ENCODE measurements around the gene GREM2. TPM values are rescaled to one million over a fixed set of nuclear protein-coding genes. Genes with fewer than 3 reads are reported as not detected.

GREM2 gene
- total and polyA plus RNA-seq, 9 of the 15 experiments (the other 6 are each of a cell fraction or from before 2014, with no cell fraction given): 0.01 to 0.07 (median 0.05) TPM; not detected in 5

DNA sequence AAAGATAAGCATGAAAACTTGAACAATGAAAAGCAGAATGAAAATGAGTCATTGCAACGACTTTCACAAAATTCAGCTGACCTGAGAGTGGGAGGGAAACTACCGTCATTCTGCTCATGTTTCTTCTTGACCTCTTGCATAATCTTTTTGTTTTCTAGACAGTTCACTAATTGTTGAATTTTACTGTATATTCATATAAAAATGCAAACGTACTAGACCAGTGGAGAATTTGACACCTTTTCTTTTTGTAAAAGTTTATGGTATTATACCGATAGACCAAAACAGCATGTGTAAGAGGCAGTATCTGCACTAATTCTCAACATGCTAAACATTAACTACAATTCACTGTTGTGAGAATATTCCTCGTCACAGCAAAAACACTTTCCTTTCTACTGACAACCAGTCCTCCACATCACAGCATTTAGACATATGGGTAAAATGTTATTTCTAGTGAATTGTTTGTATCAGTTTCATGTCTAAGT lies 137.8 kb downstream of the GREM2 start (continued):
- TF ChIP-seq ZNF444 (CRISPR knock-in tag; IDR thresholded peaks at IDR 0.05) (no peak), SMC3 (conservative IDR thresholded peaks at IDR 0.05; ENCODE audit: insufficient read depth, low read depth, low read length) (no peak), ZNF282 (CRISPR knock-in tag; IDR thresholded peaks at IDR 0.05) (no peak), NR2C2 (CRISPR knock-in tag; IDR thresholded peaks at IDR 0.05) (no peak), NR2C2 (tag; IDR thresholded peaks at IDR 0.05) (peak; percentile 44; the same call in 1 of the 2 replicates), RFX7 (CRISPR knock-in tag; IDR thresholded peaks at IDR 0.05) (no peak), DMBX1 (CRISPR knock-in tag; IDR thresholded peaks at IDR 0.05; ENCODE audit: borderline replicate concordance) (no peak), PCBP1 (IDR thresholded peaks at IDR 0.05; ENCODE audit: low read depth, low read length, poor library complexity, severe bottlenecking) (no peak), GTF2F1 (IDR thresholded peaks at IDR 0.05; ENCODE audit: low read depth, low read length) (no peak), KLF1 (tag; IDR thresholded peaks at IDR 0.05) (no peak), ZNF764 (CRISPR knock-in tag; IDR thresholded peaks at IDR 0.05; ENCODE audit: low read depth) (no peak), CHD1 (IDR thresholded peaks at IDR 0.05; ENCODE audit: low read length) (no peak), KDM4B (IDR thresholded peaks at IDR 0.05; ENCODE audit: borderline replicate concordance in 2 of 2, low read depth in 1 of 2) (no peak), TOE1 (IDR thresholded peaks at IDR 0.05; ENCODE audit: borderline replicate concordance) (no peak), TOE1 (CRISPR knock-in tag; IDR thresholded peaks at IDR 0.05; ENCODE audit: borderline replicate concordance, low read depth) (no peak), LEF1 (IDR thresholded peaks at IDR 0.05) (no peak), FOSL1 (tag; conservative IDR thresholded peaks at IDR 0.05) (peak; percentile 55), NFYB (IDR thresholded peaks at IDR 0.05; ENCODE audit: extremely low read depth, insufficient read length) (no peak), ZNF347 (CRISPR knock-in tag; IDR thresholded peaks at IDR 0.05; ENCODE audit: low read depth) (no peak), ETV5 (CRISPR knock-in tag; IDR thresholded peaks at IDR 0.05; ENCODE audit: low read depth) (no peak), YBX1 (IDR thresholded peaks at IDR 0.05) (no peak), ZNF124 (CRISPR knock-in tag; IDR thresholded peaks at IDR 0.05) (no peak), MTA3 (IDR thresholded peaks at IDR 0.05; ENCODE audit: borderline replicate concordance) (no peak), NR2C1 (IDR thresholded peaks at IDR 0.05) (no peak), NR2C1 (tag; IDR thresholded peaks at IDR 0.05) (peak; percentile 71), U2AF2 (optimal IDR thresholded peaks at IDR 0.05; ENCODE audit: low read depth, low read length) (no peak), SP1 (CRISPR knock-in tag; IDR thresholded peaks at IDR 0.05) (no peak), IRF9 (tag; IDR thresholded peaks at IDR 0.05) (peak; percentile 66), JUND (IDR thresholded peaks at IDR 0.05; ENCODE audit: borderline replicate concordance, low read depth, low read length) (peak; percentile 60; the same call in 1 of the 2 replicates), JUND (tag; IDR thresholded peaks at IDR 0.05; ENCODE audit: borderline replicate concordance, low read depth, low read length) (no peak)
- TF ChIP-seq, protein P1, sequence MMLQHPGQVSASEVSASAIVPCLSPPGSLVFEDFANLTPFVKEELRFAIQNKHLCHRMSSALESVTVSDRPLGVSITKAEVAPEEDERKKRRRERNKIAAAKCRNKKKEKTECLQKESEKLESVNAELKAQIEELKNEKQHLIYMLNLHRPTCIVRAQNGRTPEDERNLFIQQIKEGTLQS (IDR thresholded peaks at IDR 0.05): peak; percentile 55
- TF ChIP-seq, protein P1 (CRISPR knock-in tag; conservative IDR thresholded peaks at IDR 0.05): no peak

Measured in K562 (cell line).